Heart right ventricle (tissue), 16 donors: Measurements from ENCODE around the gene PTHLH. TPM values are rescaled to one million over a fixed set of nuclear protein-coding genes. Genes with fewer than 3 reads are reported as not detected.

Source experiments
- ATAC-seq, 8 donors: fragments of 200-7000 bp; cut with Tn5 transposase; one replicate each; pipeline ENCODE4 v1.9.1; 2020; ENCODE audit warnings: mild to moderate bottlenecking in 8 of 8, moderate library complexity in 8 of 8, moderate number of reproducible peaks in 1 of 8
- DNase-seq, 2 donors: peaks; one replicate each; pipeline ENCODE4 v3.0.0-alpha.2; 2020
- H3K27ac ChIP-seq, 10 donors: fragments of 200-600 bp; sonication (generic) in 2 of 10; one replicate each; pipeline versions ENCODE4 v1.5.0 to v1.8.0; 2020 to 2022; ENCODE audit warnings: mild to moderate bottlenecking in 3 of 10
- H3K27me3 ChIP-seq, 7 donors: fragments of 200-600 bp; one replicate each; pipeline ENCODE4 v1.8.0; 2021 to 2022; ENCODE audit warnings: mild to moderate bottlenecking in 2 of 7
- H3K36me3 ChIP-seq, 9 donors: fragments of 200-600 bp; sonication (generic) in 1 of 9; one replicate each; pipeline versions ENCODE4 v1.5.0 to v1.8.0; 2020 to 2022; ENCODE audit warnings: mild to moderate bottlenecking in 2 of 9
- H3K4me1 ChIP-seq, 9 donors: fragments of 200-600 bp; sonication (generic) in 1 of 9; one replicate each; pipeline versions ENCODE4 v1.5.0 to v1.8.0; 2020 to 2022; ENCODE audit warnings: mild to moderate bottlenecking in 4 of 9
- H3K4me3 ChIP-seq, 10 donors: fragments of 200-600 bp; sonication (generic) in 2 of 10; one replicate each; pipeline versions ENCODE4 v1.5.0 to v1.8.0; 2020 to 2022; ENCODE audit warnings: mild to moderate bottlenecking in 7 of 10, moderate library complexity in 2 of 10
- H3K9me3 ChIP-seq, 11 donors: fragments of 200-600 bp in 10 of 11; sonication (generic) in 2 of 11; one replicate each; pipeline versions ENCODE4 v1.5.0 to v1.8.0; 2013 to 2022; ENCODE audit warnings: mild to moderate bottlenecking in 2 of 11, control low read depth in 1 of 11, moderate library complexity in 1 of 11
- WGBS, 2 donors: extraction: QIAGEN DNeasy Blood & Tissue Kit; methylation state at CpG; one replicate each; pipeline ENCODE4 v1.1.7; 2013; ENCODE audit warnings: inconsistent platforms in 1 of 2; 5-methylcytosine and 5-hydroxymethylcytosine counted together
- intact Hi-C, 10 donors: fragments of 100-400 bp; cut with DNase I; formaldehyde crosslinking; loops; one replicate each; pipeline versions ENCODE4 v1.11.1 to v1.14.2; 2022
- polyA plus RNA-seq, 2 donors: library from polyadenylated mRNA; stranded (reverse); fragments of 200-250 nt; gene quantifications; one replicate each; pipeline ENCODE4 v1.2.3, GENCODE V29; 2013
- total RNA-seq, 10 donors: library from RNA; stranded (reverse); fragmentation: NEBNext Ultra II Directional in 3 of 10; extraction: Animal tissue kit (Norgen Biotek cat#: 25700) in 3 of 10; gene quantifications; one replicate each; pipeline versions ENCODE4 v1.2.1 to v1.2.4, GENCODE V29; 2021 to 2023
- TF ChIP-seq, protein P1 (sequence below), 9 donors: fragments of 200-600 bp; sonication (generic) in 2 of 9; IDR thresholded peaks; one replicate each; pipeline versions ENCODE4 v1.5.0 to v1.8.0; 2021 to 2022; ENCODE audit warnings: antibody characterized with exemption in 9 of 9, mild to moderate bottlenecking in 5 of 9, moderate library complexity in 1 of 9
- donor health status: Arrhythmogenic right ventricular cardiomyopathy.
- donor health status: ischemic (EF 13 %, LVEDD 7.1; RV severe dilation, severe dysfunction).
- donor health status: healthy with polysubstance abuse.
- donor health status: DM: no; HTN: yes; CAD: no.
- donor health status: DM: no; HTN: no; CAD: no.
- donor health status: ischemic (EF 25% LVEDD 6.9; RV normal size, moderate dysfunction).
- donor health status: ischemic (EF 25% LVEDD 5.7; RV mildly dilated, moderate dysfunction).
- donor health status: healthy.
- donor health status: DM: yes; HTN: yes; CAD: no.
- donor health status: Ischemic cardiomyopathy.
- donor health status: ischemic (EF 35%, LVEDD 5.7; RV mildly dilated, moderate dysfunction).
- donor health status: nonischemic (EF 11% LVEDD 7.7; RV severe dilation, severe dysfunction).
- donor health status: DM: yes; HTN: yes; CAD: no.
- donor health status: PGD.
- donor health status: ischemic (EF 29% LVEDD 5.4; RV normal size, mild dysfunction).
- donor health status: nonischemic (EF 23%, LVEDD 6.1; RV moderate dilation, normal function).

The PTHLH gene
- total and polyA plus RNA-seq, 12 donors = 0.21 to 9.4 (median 1.3) TPM; not detected in 2

DNA sequence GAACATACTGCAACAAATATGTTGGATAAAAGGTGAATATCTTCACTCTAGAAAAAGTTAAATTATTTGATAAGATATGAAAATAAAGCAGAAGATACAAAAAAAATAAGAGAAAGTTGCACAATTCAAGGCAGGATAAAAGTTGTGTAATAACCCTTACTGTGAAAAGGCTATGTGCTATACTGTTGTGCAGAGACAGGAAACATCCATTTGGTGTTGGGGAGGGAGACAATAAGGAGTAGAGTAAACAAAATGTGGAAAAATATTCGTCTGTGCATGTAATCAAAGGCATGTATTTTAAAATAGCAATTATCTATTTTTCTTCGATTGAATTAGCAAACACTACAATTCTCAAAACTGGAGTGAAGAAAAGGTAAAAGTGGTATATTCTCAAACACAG lies 34.8 kb downstream of the PTHLH start:
- TF ChIP-seq, protein P1, sequence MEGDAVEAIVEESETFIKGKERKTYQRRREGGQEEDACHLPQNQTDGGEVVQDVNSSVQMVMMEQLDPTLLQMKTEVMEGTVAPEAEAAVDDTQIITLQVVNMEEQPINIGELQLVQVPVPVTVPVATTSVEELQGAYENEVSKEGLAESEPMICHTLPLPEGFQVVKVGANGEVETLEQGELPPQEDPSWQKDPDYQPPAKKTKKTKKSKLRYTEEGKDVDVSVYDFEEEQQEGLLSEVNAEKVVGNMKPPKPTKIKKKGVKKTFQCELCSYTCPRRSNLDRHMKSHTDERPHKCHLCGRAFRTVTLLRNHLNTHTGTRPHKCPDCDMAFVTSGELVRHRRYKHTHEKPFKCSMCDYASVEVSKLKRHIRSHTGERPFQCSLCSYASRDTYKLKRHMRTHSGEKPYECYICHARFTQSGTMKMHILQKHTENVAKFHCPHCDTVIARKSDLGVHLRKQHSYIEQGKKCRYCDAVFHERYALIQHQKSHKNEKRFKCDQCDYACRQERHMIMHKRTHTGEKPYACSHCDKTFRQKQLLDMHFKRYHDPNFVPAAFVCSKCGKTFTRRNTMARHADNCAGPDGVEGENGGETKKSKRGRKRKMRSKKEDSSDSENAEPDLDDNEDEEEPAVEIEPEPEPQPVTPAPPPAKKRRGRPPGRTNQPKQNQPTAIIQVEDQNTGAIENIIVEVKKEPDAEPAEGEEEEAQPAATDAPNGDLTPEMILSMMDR (IDR thresholded peaks at IDR 0.05) = no peak
- Histone ChIP-seq H3K27ac (no peak overlapping the region), H3K4me1 (no peaks in the 10 kb centered on the region), H3K9me3 (no peaks in the 10 kb centered on the region), H3K4me3 (no peak overlapping the region), H3K36me3 (no peaks in the 10 kb centered on the region), H3K27me3 (no peaks in the 10 kb centered on the region)
- ATAC-seq (no peak), DNase-seq (no peak)
- 49 to 61% methylated on average over 2 of the region's 2 CpGs for WGBS, 2 donors
- intact Hi-C loops = loop anchor here in 1 of 10 donors (5.0 kb wide), 1 partner anchor 205 kb away; no protein-coding TSS in a partner anchor

DNA sequence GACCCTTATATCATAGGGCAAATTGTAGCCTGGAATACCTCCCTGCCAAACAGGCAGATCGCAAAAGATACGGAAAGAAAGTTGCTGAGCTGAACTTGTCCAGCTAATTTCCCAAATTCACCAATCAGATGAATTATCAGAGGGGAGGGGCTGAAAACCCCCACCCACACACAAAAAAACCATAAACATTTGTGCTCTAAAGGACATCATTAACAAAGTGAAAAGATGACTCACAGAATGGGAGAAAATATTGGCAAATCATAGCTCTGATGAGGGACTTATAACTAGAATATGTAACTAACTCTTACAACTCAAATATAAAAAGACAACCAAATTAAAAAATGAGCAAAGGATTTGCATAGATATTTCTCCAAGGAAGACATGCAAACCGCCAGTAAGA lies 36.3 kb downstream of the PTHLH start:
- ATAC-seq (no peak), DNase-seq (no peak)
- intact Hi-C loops = loop anchor here in 1 of 10 donors (5.0 kb wide), 1 partner anchor 204 kb away; no protein-coding TSS in a partner anchor
- Histone ChIP-seq H3K36me3 (no peaks in the 10 kb centered on the region), H3K4me3 (no peak overlapping the region), H3K9me3 (no peaks in the 10 kb centered on the region), H3K4me1 (no peaks in the 10 kb centered on the region), H3K27me3 (no peaks in the 10 kb centered on the region), H3K27ac (no peak overlapping the region)
- TF ChIP-seq, protein P1 (IDR thresholded peaks at IDR 0.05) = no peak
- 82 to 86% methylated on average over 3 of the region's 3 CpGs for WGBS, 2 donors

DNA sequence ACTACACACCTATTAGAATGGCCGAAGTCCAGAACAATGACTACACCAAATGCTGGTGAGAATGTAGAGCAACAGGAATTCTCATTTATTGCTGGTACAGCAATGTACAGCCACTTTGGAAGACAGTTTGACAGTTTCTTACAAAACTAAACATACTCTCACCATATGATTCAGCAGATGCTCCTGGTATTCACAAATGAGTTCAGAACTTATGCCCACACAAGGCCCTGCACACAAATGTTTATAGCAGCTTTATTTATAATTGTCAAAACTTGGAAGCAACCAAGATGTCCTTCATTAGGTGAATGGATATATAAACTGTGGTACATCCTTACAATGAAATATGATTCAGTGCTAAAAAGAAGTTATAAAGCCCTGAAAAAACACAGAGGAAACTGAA lies 38.3 kb downstream of the PTHLH start:
- TF ChIP-seq, protein P1 (IDR thresholded peaks at IDR 0.05) = no peak
- intact Hi-C loops = no loop called here
- Histone ChIP-seq H3K4me1 (no peaks in the 10 kb centered on the region), H3K36me3 (no peaks in the 10 kb centered on the region), H3K27ac (no peak overlapping the region), H3K4me3 (no peak overlapping the region), H3K9me3 (no peaks in the 10 kb centered on the region), H3K27me3 (no peaks in the 10 kb centered on the region)
- no peak for ATAC-seq
- no peak for DNase-seq
- WGBS, 2 donors = 98 to 100% methylated on average over 1 of the region's 1 CpG

DNA sequence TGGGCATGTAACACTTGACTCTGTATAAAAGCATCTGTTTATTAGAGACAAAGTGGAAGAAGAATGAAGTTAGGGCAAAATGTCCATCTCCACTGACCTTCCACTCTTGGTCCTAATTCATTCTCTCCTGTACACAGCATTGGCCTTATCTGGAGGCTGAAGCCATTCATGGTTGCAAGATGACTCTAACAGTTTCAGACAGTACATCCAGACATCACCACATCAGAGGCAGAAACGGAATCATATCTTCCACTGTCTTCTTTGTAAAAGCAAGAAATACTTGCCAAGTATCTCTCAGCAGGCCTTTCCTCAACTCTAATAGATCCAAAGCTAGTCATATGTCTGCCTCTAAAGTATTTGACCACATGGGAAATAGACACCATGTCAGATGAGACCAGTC lies 41.1 kb downstream of the PTHLH start:
- Histone ChIP-seq H3K27ac (no peak overlapping the region), H3K27me3 (no peaks in the 10 kb centered on the region), H3K4me3 (no peak overlapping the region), H3K4me1 (no peaks in the 10 kb centered on the region), H3K9me3 (no peaks in the 10 kb centered on the region), H3K36me3 (no peaks in the 10 kb centered on the region)
- 83 to 85% methylated on average over 1 of the region's 1 CpG for WGBS, 2 donors
- no peak for ATAC-seq
- TF ChIP-seq, protein P1 (IDR thresholded peaks at IDR 0.05) = no peak
- no peak for DNase-seq
- intact Hi-C loops = no loop called here
